IMR-90 (cell line): Measurements from ENCODE around the gene CCDC40. TPM values are rescaled to one million over a fixed set of nuclear protein-coding genes. Genes with fewer than 3 reads are reported as not detected.

Experiments used
- ATAC-seq: fragments of 200-7000 bp; cut with Tn5 transposase; 2 replicates; pipeline ENCODE4 v1.9.1; 2020; ENCODE audit warnings: low read depth, mild to moderate bottlenecking, moderate library complexity
- BruUV-seq: library from RNA; stranded (reverse); fragments of 400-500 nt; replicated peaks from 2 replicates; lab custom pipeline; 2021; lab: Mats Ljungman, UMichigan
- CTCF ChIA-PET: fragments of 300-600 bp; formaldehyde crosslinking; extraction: SDS; loops from one replicate; lab custom pipeline; 2021; ENCODE audit warnings: antibody characterized with exemption; lab: Yijun Ruan, JAX
- POLR2A ChIA-PET: fragments of 300-600 bp; sonication (Branson Sonifier 250); formaldehyde crosslinking; loops from one replicate; lab custom pipeline; 2022; ENCODE audit warnings: antibody characterized with exemption; ENCODE audit not compliant: unreplicated experiment; lab: Charles Lee
- DNase-seq: peaks from one replicate; pipeline ENCODE4 v3.0.0; 2013
- H2AFZ ChIP-seq: replicated peaks from 2 replicates; pipeline ENCODE3; 2013; ENCODE audit warnings: low read length, mild to moderate bottlenecking; ENCODE audit not compliant: poor library complexity
- H2AK5ac ChIP-seq: 2 replicates; pipeline ENCODE4 v1.6.1; 2013; ENCODE audit warnings: low read depth, low read length, inconsistent platforms
- H2AK9ac ChIP-seq: replicated peaks from 2 replicates; pipeline ENCODE3; 2013; ENCODE audit warnings: mild to moderate bottlenecking, low read depth, low read length, moderate library complexity; ENCODE audit not compliant: poor library complexity
- H2BK120ac ChIP-seq: 2 replicates; pipeline ENCODE4 v1.6.1; 2013; ENCODE audit warnings: low read depth, low read length, inconsistent platforms
- H2BK15ac ChIP-seq: 3 replicates; pipeline ENCODE4 v1.6.1; 2013; ENCODE audit warnings: low read depth, low read length, inconsistent platforms
- H2BK20ac ChIP-seq: 2 replicates; pipeline ENCODE4 v1.6.1; 2013; ENCODE audit warnings: low read depth, mild to moderate bottlenecking, inconsistent platforms, low read length, moderate library complexity
- H2BK5ac ChIP-seq: 2 replicates; pipeline ENCODE4 v1.6.1; 2013; ENCODE audit warnings: mild to moderate bottlenecking, low read depth, low read length, inconsistent platforms; ENCODE audit not compliant: poor library complexity, severe bottlenecking
- H3K14ac ChIP-seq: replicated peaks from 2 replicates; pipeline ENCODE4 v1.6.1; 2013; ENCODE audit warnings: low read depth, low read length, inconsistent platforms
- H3K18ac ChIP-seq: 2 replicates; pipeline ENCODE4 v1.6.1; 2013; ENCODE audit warnings: low read depth, low read length, control low read depth
- H3K23ac ChIP-seq: 2 replicates; pipeline ENCODE4 v1.6.1; 2013; ENCODE audit warnings: low read depth, low read length, inconsistent platforms
- H3K27ac ChIP-seq: 2 replicates; pipeline ENCODE4 v1.5.1; 2013; ENCODE audit warnings: mild to moderate bottlenecking, control low read depth, low read length; ENCODE audit not compliant: insufficient read depth
- H3K27me3 ChIP-seq: 2 replicates; pipeline ENCODE4 v1.6.1; 2013; ENCODE audit warnings: low read length; ENCODE audit not compliant: control insufficient read depth, insufficient read depth
- H3K36me3 ChIP-seq: 2 replicates; pipeline ENCODE4 v1.6.1; 2013; ENCODE audit warnings: low read length, mixed read lengths; ENCODE audit not compliant: control insufficient read depth, insufficient read depth
- H3K4ac ChIP-seq: 2 replicates; pipeline ENCODE4 v1.6.1; 2013; ENCODE audit warnings: low read depth, low read length, inconsistent platforms
- H3K4me1 ChIP-seq: 2 replicates; pipeline ENCODE4 v1.6.1; 2013; ENCODE audit warnings: low read length, mixed read lengths; ENCODE audit not compliant: control insufficient read depth, insufficient read depth
- H3K4me2 ChIP-seq: 2 replicates; pipeline ENCODE4 v1.6.1; 2013; ENCODE audit warnings: low read depth, mild to moderate bottlenecking, control low read depth, low read length, moderate library complexity
- H3K4me3 ChIP-seq: 2 replicates; pipeline ENCODE4 v1.5.1; 2013; ENCODE audit warnings: low read depth, mild to moderate bottlenecking, control low read depth, low read length, moderate library complexity; ENCODE audit not compliant: insufficient read depth
- H3K56ac ChIP-seq: 2 replicates; pipeline ENCODE4 v1.6.1; 2013; ENCODE audit warnings: low read length, inconsistent platforms; ENCODE audit not compliant: insufficient read depth; ENCODE audit errors: extremely low read depth
- H3K79me1 ChIP-seq, 2 experiments: 2 replicates each; pipeline ENCODE4 v1.6.1; 2013; ENCODE audit warnings: low read length in 2 of 2, inconsistent platforms in 1 of 2, low read depth in 1 of 2
- H3K9ac ChIP-seq: 2 replicates; pipeline ENCODE4 v1.6.1; 2013; ENCODE audit warnings: low read depth, low read length, control low read depth
- H3K9me1 ChIP-seq: 2 replicates; pipeline ENCODE4 v1.6.1; 2013; ENCODE audit warnings: low read length, inconsistent platforms; ENCODE audit not compliant: insufficient read depth
- H3K9me3 ChIP-seq: 2 replicates; pipeline ENCODE4 v1.6.1; 2013; ENCODE audit warnings: low read length; ENCODE audit not compliant: control insufficient read depth, insufficient read depth
- H4K20me1 ChIP-seq: 2 replicates; pipeline ENCODE4 v1.6.1; 2013; ENCODE audit warnings: low read length, inconsistent platforms; ENCODE audit not compliant: insufficient read depth
- H4K5ac ChIP-seq: 2 replicates; pipeline ENCODE4 v1.6.1; 2013; ENCODE audit warnings: mild to moderate bottlenecking, low read depth, low read length, control low read depth
- H4K8ac ChIP-seq, 2 experiments: 2 replicates each; pipeline ENCODE4 v1.6.1; 2013; ENCODE audit warnings: low read depth in 2 of 2, low read length in 2 of 2, control low read depth in 1 of 2, inconsistent platforms in 1 of 2
- H4K91ac ChIP-seq: 2 replicates; pipeline ENCODE4 v1.6.1; 2013; ENCODE audit warnings: low read depth, low read length, inconsistent platforms; ENCODE audit not compliant: insufficient read depth
- CEBPB ChIP-seq: IDR thresholded peaks from 2 replicates; pipeline ENCODE4 v1.6.1; 2012; ENCODE audit warnings: low read depth, low read length, improper control_type of control experiment
- CHD1 ChIP-seq: IDR thresholded peaks from 2 replicates; pipeline ENCODE4 v1.6.1; 2012; ENCODE audit warnings: low read depth, low read length, improper control_type of control experiment
- ELK1 ChIP-seq: fragments of 150-350 bp; IDR thresholded peaks from 2 replicates; pipeline ENCODE4 v1.6.1; 2016; ENCODE audit warnings: low read depth, mild to moderate bottlenecking, low read length, moderate library complexity, borderline replicate concordance
- FOS ChIP-seq: fragments of 150-350 bp; IDR thresholded peaks from 2 replicates; pipeline ENCODE4 v1.6.1; 2016; ENCODE audit warnings: low read depth, low read length
- MAFK ChIP-seq: IDR thresholded peaks from 2 replicates; pipeline ENCODE4 v1.6.1; 2012; ENCODE audit warnings: low read depth, low read length, improper control_type of control experiment
- MAZ ChIP-seq: IDR thresholded peaks from 2 replicates; pipeline ENCODE4 v1.6.1; 2012; ENCODE audit warnings: low read depth, mild to moderate bottlenecking, low read length, improper control_type of control experiment, moderate library complexity, borderline replicate concordance
- MXI1 ChIP-seq: IDR thresholded peaks from 2 replicates; pipeline ENCODE4 v1.6.1; 2012; ENCODE audit warnings: low read depth, mild to moderate bottlenecking, low read length, moderate library complexity, borderline replicate concordance
- NFE2L2 ChIP-seq: fragments of 150-350 bp; IDR thresholded peaks from 2 replicates; pipeline ENCODE4 v1.6.1; 2016; ENCODE audit warnings: low read depth, mild to moderate bottlenecking, low read length
- POLR2A ChIP-seq: IDR thresholded peaks from 2 replicates; pipeline ENCODE4 v1.6.1; 2012; ENCODE audit warnings: mild to moderate bottlenecking, low read depth, low read length
- RAD21 ChIP-seq: IDR thresholded peaks from 2 replicates; pipeline ENCODE4 v1.6.1; 2012; ENCODE audit warnings: low read length, improper control_type of control experiment
- RCOR1 ChIP-seq: IDR thresholded peaks from 2 replicates; pipeline ENCODE4 v1.6.1; 2012; ENCODE audit warnings: mild to moderate bottlenecking, low read length, improper control_type of control experiment; ENCODE audit not compliant: insufficient replicate concordance
- RFX5 ChIP-seq: IDR thresholded peaks from 2 replicates; pipeline ENCODE4 v1.8.0; 2012; ENCODE audit warnings: low read depth, mild to moderate bottlenecking, low read length, moderate library complexity
- SMC3 ChIP-seq: fragments of 150-350 bp; IDR thresholded peaks from 2 replicates; pipeline ENCODE4 v1.6.1; 2016; ENCODE audit warnings: low read depth, mild to moderate bottlenecking, antibody characterized with exemption, low read length, moderate library complexity
- whole genome bisulfite sequencing, 2 experiments: methylation state at CpG; one replicate each; pipeline versions ENCODE4 v1.1.5 to v1.1.7; 2013; ENCODE audit warnings: missing lambda C conversion rate in 2 of 2; ENCODE audit not compliant: insufficient read length in 1 of 2; ENCODE audit errors: extremely low coverage in 2 of 2; 5-methylcytosine and 5-hydroxymethylcytosine counted together
- dilution Hi-C: fragments of 300-500 bp; cut with HindIII; formaldehyde crosslinking; loops from one replicate; pipeline ENCODE4 v1.14.3; 2018; ENCODE audit warnings: low sequenced_read_pairs; ENCODE audit not compliant: unreplicated experiment
- in situ Hi-C: fragments of 300-500 bp; cut with MboI; formaldehyde crosslinking; loops from 3 replicates; pipeline ENCODE4 v1.14.3; 2019; ENCODE audit warnings: low sequenced_read_pairs, inconsistent platforms, mixed read lengths
- intact Hi-C: fragments of 100-400 bp; cut with micrococcal nuclease; formaldehyde crosslinking; loops from 2 replicates; pipeline ENCODE4 v1.10.0; 2022
- polyA plus RNA-seq, 3 experiments: library from polyadenylated mRNA; depleted of rRNA; stranded (reverse); fragments of >200 nt; gene quantifications; 2 replicates each; pipeline ENCODE4 v1.2.3, GENCODE V29; 2012; ENCODE audit warnings: low replicate concordance in 1 of 3
- total RNA-seq: library from RNA; depleted of rRNA; stranded (reverse); fragments of >200 nt; gene quantifications from 2 replicates; pipeline ENCODE4 v1.2.3, GENCODE V29; 2012
- TF ChIP-seq, protein P1 (sequence below): conservative IDR thresholded peaks from 2 replicates; pipeline ENCODE4 v1.5.1; 2012; ENCODE audit warnings: mild to moderate bottlenecking, low read depth, low read length, improper control_type of control experiment
- TF ChIP-seq, protein P2 (sequence below): fragments of 150-350 bp; IDR thresholded peaks from 2 replicates; pipeline ENCODE4 v1.6.1; 2017; ENCODE audit warnings: mild to moderate bottlenecking, antibody characterized with exemption, low read length, low read depth

Gene CCDC40
- total and polyA plus RNA-seq, 2 of the 4 experiments (the other 2 are of a cell fraction), result 0.90 to 4.7 TPM

GRCh38 chr17:80006339-80006720, 30.1 kb upstream of the CCDC40 start:
- Histone ChIP-seq H3K4me3 (no peak overlapping the region), H3K27ac (no peak overlapping the region), H3K56ac (no peak overlapping the region), H4K5ac (no peak overlapping the region), H2BK120ac (no peak overlapping the region), H3K79me1 (peaks cover 0 to 19% of the 10 kb centered on the region in 2 experiments; a peak in 3 of 4 replicates), H4K20me1 (peaks cover 26% of the 10 kb centered on the region), H3K36me3 (peaks cover 11% of the 10 kb centered on the region; the same call in 1 of the 2 replicates), H3K14ac (no peak overlapping the region), H3K23ac (no peak overlapping the region), H3K4me1 (no peaks in the 10 kb centered on the region; the same call in 1 of the 2 replicates), H3K4ac (no peak overlapping the region), H3K18ac (no peak overlapping the region), H2BK20ac (no peak overlapping the region), H4K8ac (no peak overlapping the region), H3K9ac (no peak overlapping the region), H2AFZ (no peak overlapping the region), H3K9me1 (no peaks in the 10 kb centered on the region), H3K4me2 (no peak overlapping the region), H2AK5ac (no peak overlapping the region), H2AK9ac (no peak overlapping the region), H4K91ac (no peak overlapping the region), H3K27me3 (no peaks in the 10 kb centered on the region), H2BK15ac (no peak overlapping the region), H2BK5ac (no peak overlapping the region), H3K9me3 (no peaks in the 10 kb centered on the region)
- no peak for ATAC-seq
- intact Hi-C loops, result loop anchor here (5.0 kb wide), 2 partner anchors 76 to 256 kb away; partner anchors contain the start of gene RNF213
- CTCF ChIA-PET, result interaction anchor here (0.6 kb wide), 1 partner anchor 43 kb away, joined by 3 read pairs; no protein-coding TSS in a partner anchor
- no TSS peak for BruUV-seq
- POLR2A ChIA-PET, result no interaction called here
- dilution Hi-C loops, result no loop called here
- no peak for DNase-seq
- in situ Hi-C loops, result no loop called here
- WGBS, 2 experiments, result 86% methylated on average over 1 of the region's 8 CpGs; no CpG with 5 or more reads in 1 of the 2 experiments
- TF ChIP-seq, protein P1, sequence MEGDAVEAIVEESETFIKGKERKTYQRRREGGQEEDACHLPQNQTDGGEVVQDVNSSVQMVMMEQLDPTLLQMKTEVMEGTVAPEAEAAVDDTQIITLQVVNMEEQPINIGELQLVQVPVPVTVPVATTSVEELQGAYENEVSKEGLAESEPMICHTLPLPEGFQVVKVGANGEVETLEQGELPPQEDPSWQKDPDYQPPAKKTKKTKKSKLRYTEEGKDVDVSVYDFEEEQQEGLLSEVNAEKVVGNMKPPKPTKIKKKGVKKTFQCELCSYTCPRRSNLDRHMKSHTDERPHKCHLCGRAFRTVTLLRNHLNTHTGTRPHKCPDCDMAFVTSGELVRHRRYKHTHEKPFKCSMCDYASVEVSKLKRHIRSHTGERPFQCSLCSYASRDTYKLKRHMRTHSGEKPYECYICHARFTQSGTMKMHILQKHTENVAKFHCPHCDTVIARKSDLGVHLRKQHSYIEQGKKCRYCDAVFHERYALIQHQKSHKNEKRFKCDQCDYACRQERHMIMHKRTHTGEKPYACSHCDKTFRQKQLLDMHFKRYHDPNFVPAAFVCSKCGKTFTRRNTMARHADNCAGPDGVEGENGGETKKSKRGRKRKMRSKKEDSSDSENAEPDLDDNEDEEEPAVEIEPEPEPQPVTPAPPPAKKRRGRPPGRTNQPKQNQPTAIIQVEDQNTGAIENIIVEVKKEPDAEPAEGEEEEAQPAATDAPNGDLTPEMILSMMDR, result no peak
- TF ChIP-seq CHD1, result no peak
- TF ChIP-seq CEBPB, result no peak
- TF ChIP-seq MXI1, result no peak
- TF ChIP-seq MAFK, result no peak
- TF ChIP-seq RAD21, result no peak
- TF ChIP-seq, protein P2, sequence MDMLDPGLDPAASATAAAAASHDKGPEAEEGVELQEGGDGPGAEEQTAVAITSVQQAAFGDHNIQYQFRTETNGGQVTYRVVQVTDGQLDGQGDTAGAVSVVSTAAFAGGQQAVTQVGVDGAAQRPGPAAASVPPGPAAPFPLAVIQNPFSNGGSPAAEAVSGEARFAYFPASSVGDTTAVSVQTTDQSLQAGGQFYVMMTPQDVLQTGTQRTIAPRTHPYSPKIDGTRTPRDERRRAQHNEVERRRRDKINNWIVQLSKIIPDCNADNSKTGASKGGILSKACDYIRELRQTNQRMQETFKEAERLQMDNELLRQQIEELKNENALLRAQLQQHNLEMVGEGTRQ, result no peak
- no peak for TF ChIP-seq NFE2L2
- TF ChIP-seq SMC3, result no peak
- no peak for TF ChIP-seq RFX5
- TF ChIP-seq MAZ, result no peak
- TF ChIP-seq RCOR1, result no peak
- no peak for TF ChIP-seq POLR2A
- no peak for TF ChIP-seq ELK1
- TF ChIP-seq FOS, result no peak
